ENCODE measurements around the gene OSBPL5.

- TF ChIP-seq CTCF (IDR thresholded peaks at IDR 0.05; ENCODE audit: low read depth, low read length) = no peak
- no peak for TF ChIP-seq EZH2phosphoT487 (IDR thresholded peaks at IDR 0.05; ENCODE audit: low read depth)
Observed at GRCh38 chr11:3177931-3178330, 12.8 kb upstream of the OSBPL5 start.
